A549 (cell line): Measurements from ENCODE around the gene GRK5. TPM values are rescaled to one million over a fixed set of nuclear protein-coding genes. Genes with fewer than 3 reads are reported as not detected.

ENCODE experiments used
- ATAC-seq, 2 experiments: fragments of 200-7000 bp in 1 of 2; fragments of >200 bp in 1 of 2; cut with Nextera tagmentation in 1 of 2; cut with Tn5 transposase in 1 of 2; 3 replicates each; pipeline versions ENCODE4 v1.8.0 to v1.9.1; 2018 to 2020; ENCODE audit warnings: mild to moderate bottlenecking in 1 of 2, moderate library complexity in 1 of 2
- CTCF ChIA-PET: fragments of 300-600 bp; sonication (Branson Sonifier 250); formaldehyde crosslinking; extraction: SDS; loops from one replicate; lab custom pipeline; 2021; ENCODE audit warnings: antibody characterized with exemption, inconsistent platforms; lab: Yijun Ruan, JAX
- POLR2A ChIA-PET: fragments of 350-600 bp; formaldehyde crosslinking; extraction: SDS; loops from one replicate; lab custom pipeline; 2021; ENCODE audit warnings: antibody characterized with exemption, inconsistent platforms; lab: Yijun Ruan, JAX
- DNase-seq, 2 experiments: peaks; one replicate each; pipeline versions ENCODE4 v3.0.0 to v3.0.0-alpha.2; 2011 to 2016; ENCODE audit warnings: low read depth in 1 of 2, low spot score in 1 of 2
- FAIRE-seq: peaks from 2 replicates; lab custom pipeline; 2011; peaks lifted over from hg19 to GRCh38; lab: Jason Lieb, UNC
- H3K27ac ChIP-seq, 2 experiments: fragments of >200 bp; sonication (Bioruptor Twin); formaldehyde crosslinking; 3 replicates each; pipeline ENCODE4 v1.5.1; 2016 to 2017
- H3K4me1 ChIP-seq: fragments of >200 bp; sonication (Bioruptor Twin); formaldehyde crosslinking; 3 replicates; pipeline ENCODE4 v1.6.1; 2016
- H3K4me2 ChIP-seq: fragments of >200 bp; sonication (Bioruptor Twin); formaldehyde crosslinking; 3 replicates; pipeline ENCODE4 v1.6.1; 2016
- H3K4me3 ChIP-seq: fragments of >200 bp; sonication (Bioruptor Twin); formaldehyde crosslinking; 3 replicates; pipeline ENCODE4 v1.5.1; 2016
- H3K9me3 ChIP-seq: fragments of >200 bp; sonication (Bioruptor Twin); formaldehyde crosslinking; 3 replicates; pipeline ENCODE4 v1.6.1; 2016
- CHD2 ChIP-seq: fragments of 150-350 bp; IDR thresholded peaks from 2 replicates; pipeline ENCODE4 v1.6.1; 2014; ENCODE audit warnings: low read length; ENCODE audit not compliant: partially characterized antibody
- EHF ChIP-seq: fragments of 250-450 bp; sonication (Bioruptor Pico); IDR thresholded peaks from 2 replicates; pipeline ENCODE4 v1.5.0; 2020; ENCODE audit warnings: mild to moderate bottlenecking
- ESRRA ChIP-seq: fragments of 150-350 bp; IDR thresholded peaks from 2 replicates; pipeline ENCODE4 v1.6.1; 2014; ENCODE audit warnings: mild to moderate bottlenecking, low read length, borderline replicate concordance
- FOXS1 ChIP-seq: fragments of 250-450 bp; sonication (Bioruptor Pico); IDR thresholded peaks from 2 replicates; pipeline ENCODE4 v1.5.0; 2020; ENCODE audit warnings: mild to moderate bottlenecking, moderate library complexity
- GATA3 ChIP-seq: IDR thresholded peaks from 2 replicates; pipeline ENCODE4 v1.6.1; 2012; ENCODE audit warnings: borderline replicate concordance
- HOXB5 ChIP-seq: fragments of 250-450 bp; sonication (Bioruptor Pico); IDR thresholded peaks from 2 replicates; pipeline ENCODE4 v1.5.0; 2020; ENCODE audit warnings: mild to moderate bottlenecking, moderate library complexity
- JUNB ChIP-seq: fragments of >200 bp; sonication (Bioruptor Twin); formaldehyde crosslinking; IDR thresholded peaks from 2 replicates; pipeline ENCODE4 v1.6.1; 2016
- KDM1A ChIP-seq: fragments of 200-600 bp; sonication (generic); IDR thresholded peaks from 2 replicates; pipeline ENCODE4 v1.6.1; 2016; ENCODE audit warnings: low read depth, mild to moderate bottlenecking
- MAFK ChIP-seq: fragments of 450-650 bp; IDR thresholded peaks from 2 replicates; pipeline ENCODE4 v1.6.1; 2014; ENCODE audit not compliant: partially characterized antibody
- MAZ ChIP-seq: fragments of 150-350 bp; IDR thresholded peaks from 2 replicates; pipeline ENCODE4 v1.6.1; 2014; ENCODE audit warnings: antibody characterized with exemption, low read depth, low read length, borderline replicate concordance
- NPAS2 ChIP-seq: fragments of 250-450 bp; sonication (Bioruptor Pico); IDR thresholded peaks from 2 replicates; pipeline ENCODE4 v1.8.0; 2022; ENCODE audit warnings: mild to moderate bottlenecking, moderate library complexity, borderline replicate concordance
- RAD21 ChIP-seq, 2 experiments: fragments of >200 bp in 1 of 2; sonication (Bioruptor Twin) in 1 of 2; formaldehyde crosslinking in 1 of 2; IDR thresholded peaks in 1 of 2; conservative IDR thresholded peaks in 1 of 2; 2 replicates in 1 of 2; 3 replicates in 1 of 2; pipeline ENCODE4 v1.6.1; 2012 to 2018; ENCODE audit warnings: inconsistent platforms in 1 of 2
- REST ChIP-seq: fragments of 200-600 bp; sonication (generic); IDR thresholded peaks from 2 replicates; pipeline ENCODE4 v1.6.1; 2016; ENCODE audit warnings: antibody characterized with exemption, mild to moderate bottlenecking, moderate library complexity
- RFX5 ChIP-seq: fragments of 450-650 bp; IDR thresholded peaks from 2 replicates; pipeline ENCODE4 v1.7.1; 2014; ENCODE audit warnings: antibody characterized with exemption, mild to moderate bottlenecking, moderate library complexity
- RNF2 ChIP-seq: fragments of 200-600 bp; sonication (generic); IDR thresholded peaks from 2 replicates; pipeline ENCODE4 v1.6.1; 2016; ENCODE audit warnings: low read depth, mild to moderate bottlenecking, antibody characterized with exemption, moderate library complexity, borderline replicate concordance
- TP53 ChIP-seq: fragments of 250-450 bp; sonication (Bioruptor Pico); IDR thresholded peaks from 2 replicates; pipeline ENCODE4 v1.5.0; 2021; ENCODE audit warnings: mild to moderate bottlenecking, moderate library complexity
- ZFP36 ChIP-seq: fragments of 450-650 bp; IDR thresholded peaks from 2 replicates; pipeline ENCODE4 v1.6.1; 2014; ENCODE audit warnings: borderline replicate concordance; ENCODE audit not compliant: partially characterized antibody
- WGBS: methylation state at CpG from one replicate; pipeline ENCODE4 v1.1.6; 2017; ENCODE audit errors: missing lambda C conversion rate; 5-methylcytosine and 5-hydroxymethylcytosine counted together
- polyA plus RNA-seq, 4 experiments: library from polyadenylated mRNA; depleted of rRNA in 3 of 4; stranded (reverse); fragments of >200 nt; fragmentation: RNase III in 1 of 4; extraction: RNeasy Plus Mini Kit Qiagen cat#74134 plus additional on column Dnase treatment in 1 of 4; gene quantifications; 2 replicates in 3 of 4; 3 replicates in 1 of 4; pipeline ENCODE4 v1.2.3, GENCODE V29; 2011 to 2017
- TF ChIP-seq, protein P1 (sequence below): fragments of >200 bp; sonication (Bioruptor Twin); formaldehyde crosslinking; IDR thresholded peaks from 3 replicates; pipeline ENCODE4 v1.6.1; 2016

GRK5 gene
- polyA plus RNA-seq, 2 of the 4 experiments (the other 2 are of a cell fraction): 5.0 to 7.9 TPM

DNA sequence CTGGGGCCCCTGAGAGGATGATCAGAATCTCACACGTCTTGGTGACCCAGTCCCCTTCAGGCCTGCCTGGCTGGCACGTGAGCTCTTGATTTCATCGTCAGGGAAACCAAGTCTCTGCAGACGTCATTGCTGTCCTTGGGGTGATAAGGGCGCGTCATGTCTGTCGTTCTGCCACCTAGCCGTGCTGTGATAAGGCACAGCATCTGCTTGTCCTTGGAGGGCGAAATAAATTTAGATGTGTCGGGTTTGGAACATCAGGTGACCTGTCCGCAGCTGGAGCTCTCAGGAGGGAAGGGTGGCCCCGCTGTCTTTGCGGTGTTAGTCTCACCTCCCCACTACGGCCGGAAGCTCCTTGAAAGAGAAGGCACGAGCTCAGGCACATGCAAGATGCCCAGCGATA, 129.2 kb downstream of the GRK5 start:
- TF ChIP-seq RFX5 (no peak), MAZ (no peak), JUNB (no peak), MAFK (no peak), REST (no peak), EHF (CRISPR knock-in tag) (no peak)
- TF ChIP-seq, protein P1, sequence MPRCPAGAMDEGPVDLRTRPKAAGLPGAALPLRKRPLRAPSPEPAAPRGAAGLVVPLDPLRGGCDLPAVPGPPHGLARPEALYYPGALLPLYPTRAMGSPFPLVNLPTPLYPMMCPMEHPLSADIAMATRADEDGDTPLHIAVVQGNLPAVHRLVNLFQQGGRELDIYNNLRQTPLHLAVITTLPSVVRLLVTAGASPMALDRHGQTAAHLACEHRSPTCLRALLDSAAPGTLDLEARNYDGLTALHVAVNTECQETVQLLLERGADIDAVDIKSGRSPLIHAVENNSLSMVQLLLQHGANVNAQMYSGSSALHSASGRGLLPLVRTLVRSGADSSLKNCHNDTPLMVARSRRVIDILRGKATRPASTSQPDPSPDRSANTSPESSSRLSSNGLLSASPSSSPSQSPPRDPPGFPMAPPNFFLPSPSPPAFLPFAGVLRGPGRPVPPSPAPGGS: no peak
- TF ChIP-seq, all 56 proteins: peak for 0
- WGBS: 94% methylated on average over 17 of the region's 17 CpGs
- no peak for ATAC-seq
- Histone ChIP-seq H3K27ac (no peak overlapping the region), H3K4me1 (peaks cover 24% of the 10 kb centered on the region), H3K9me3 (no peaks in the 10 kb centered on the region), H3K4me3 (no peak overlapping the region), H3K4me2 (no peak overlapping the region)
- FAIRE-seq: no peak
- ChIA-PET CTCF (interaction anchor here (0.9 to 2.1 kb wide), 6 partner anchors 22 to 152 kb away, joined by 3 to 7 read pairs (median 4); partner anchors contain the start of gene GRK5), POLR2A (no interaction called here)
- no peak for DNase-seq

GRCh38 chr10:119337223-119337622, 129.9 kb downstream of the GRK5 start:
- Histone ChIP-seq H3K4me3 (no peak overlapping the region), H3K4me2 (no peak overlapping the region), H3K27ac (no peak overlapping the region), H3K4me1 (peaks cover 28% of the 10 kb centered on the region), H3K9me3 (no peaks in the 10 kb centered on the region)
- ATAC-seq (no peak), FAIRE-seq (no peak), DNase-seq (no peak)
- TF ChIP-seq RNF2 (no peak), KDM1A (no peak), FOXS1 (CRISPR knock-in tag) (no peak), RAD21 (conservative IDR thresholded peaks at IDR 0.05 in 1 of 2, IDR thresholded peaks at IDR 0.05 in 1 of 2) (no peak), CHD2 (no peak), MAZ (no peak), NPAS2 (CRISPR knock-in tag) (no peak), ZFP36 (no peak), JUNB (no peak), TP53 (CRISPR knock-in tag) (no peak), GATA3 (no peak), EHF (CRISPR knock-in tag) (no peak), HOXB5 (CRISPR knock-in tag) (no peak), ESRRA (no peak)
- TF ChIP-seq, protein P1: no peak
- POLR2A ChIA-PET: no interaction called here
- CTCF ChIA-PET: interaction anchor here (1.1 to 1.9 kb wide), 3 partner anchors 66 to 128 kb away, joined by 3 to 7 read pairs (median 4); no protein-coding TSS in a partner anchor
- 62% methylated on average over 4 of the region's 4 CpGs for WGBS
